Esophagus muscularis mucosa (tissue), 3 donors: ENCODE data around the gene PRKCE.

Experiments used
- CTCF ChIP-seq, 3 experiments: fragments of 200-600 bp in 2 of 3; fragments of 450-650 bp in 1 of 3; sonication (generic) in 2 of 3; IDR thresholded peaks; one replicate each; pipeline ENCODE4 v1.5.1; 2017 to 2019; ENCODE audit warnings: antibody characterized with exemption in 3 of 3, mild to moderate bottlenecking in 2 of 3, moderate library complexity in 1 of 3
- POLR2A ChIP-seq: fragments of 450-650 bp; IDR thresholded peaks from one replicate; pipeline ENCODE4 v1.6.1; 2017; ENCODE audit warnings: antibody characterized with exemption, moderate library complexity, mild to moderate bottlenecking, low read depth

- no peak for TF ChIP-seq POLR2A
- no peak for TF ChIP-seq CTCF (IDR thresholded peaks at IDR 0.05)
Measured at GRCh38 chr2:45987856-45988255, 336.4 kb downstream of the PRKCE start.
